Stimulated activated CD4-positive, alpha-beta T cell treated with anti-CD3 and anti-CD28 coated beads, TNF-alpha, amount 100 ng/mL, for 24 hours (primary cell): Measurements from ENCODE around the gene ACSL1.

Source experiments
- DNase-seq, 3 experiments: peaks; one replicate each; pipeline ENCODE4 v3.0.0-alpha.2; 2020; ENCODE audit warnings: low read depth in 3 of 3

The ACSL1 gene

GRCh38 chr4:184825896-184826690 is at the start of gene ACSL1:
ACSL1 (minus strand) TSS chr4:184825968; CDS start chr4:184803514, 22,454 bp downstream.
- peak; percentile 57 to 73 (median 59) for DNase-seq

DNA sequence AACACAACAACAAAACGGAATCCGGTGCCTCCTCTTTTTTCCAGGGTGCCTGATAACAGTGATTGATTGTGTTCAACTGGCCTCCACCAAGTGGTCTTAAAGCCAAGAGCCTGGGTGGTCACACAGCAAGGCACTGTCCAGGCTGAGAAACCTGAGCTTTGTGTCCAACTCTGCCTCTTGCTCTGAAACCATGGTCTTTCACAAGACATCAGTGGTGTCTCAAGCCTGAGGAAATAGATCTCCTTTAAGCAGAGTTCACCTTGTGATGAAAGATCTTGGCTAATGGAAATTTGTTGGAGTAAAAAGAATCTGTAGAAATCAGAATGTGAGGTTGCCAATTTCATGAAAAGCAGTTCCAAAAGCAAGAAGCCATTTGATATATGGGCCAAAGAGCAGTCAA is 47.3 kb upstream of the ACSL1 start:
- no peak for DNase-seq

GRCh38 chr4:184870718-184871117 is 45.0 kb upstream of the ACSL1 start:
- no peak for DNase-seq

DNA sequence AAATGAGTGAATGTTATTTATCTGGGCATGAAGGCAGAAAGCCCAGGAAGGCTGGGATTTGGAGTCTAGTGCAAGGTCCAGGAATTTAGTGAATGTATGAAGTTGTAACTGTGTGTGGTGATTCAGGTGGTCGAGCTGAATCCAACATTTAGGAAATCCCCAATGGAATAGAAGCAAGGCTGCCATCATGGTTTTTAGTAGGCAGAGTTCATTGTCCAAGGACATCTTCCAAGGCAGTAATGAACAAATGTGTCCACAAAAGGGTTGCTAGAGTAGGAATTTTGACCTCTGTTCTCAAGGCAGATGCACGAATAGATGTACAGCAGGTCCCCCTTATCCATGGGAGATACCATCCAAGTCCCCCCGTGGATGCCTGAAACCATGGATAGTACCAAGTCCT is 42.9 kb upstream of the ACSL1 start:
- DNase-seq, result no peak

GRCh38 chr4:184863916-184864315 is 38.1 kb upstream of the ACSL1 start:
- no peak for DNase-seq

DNA sequence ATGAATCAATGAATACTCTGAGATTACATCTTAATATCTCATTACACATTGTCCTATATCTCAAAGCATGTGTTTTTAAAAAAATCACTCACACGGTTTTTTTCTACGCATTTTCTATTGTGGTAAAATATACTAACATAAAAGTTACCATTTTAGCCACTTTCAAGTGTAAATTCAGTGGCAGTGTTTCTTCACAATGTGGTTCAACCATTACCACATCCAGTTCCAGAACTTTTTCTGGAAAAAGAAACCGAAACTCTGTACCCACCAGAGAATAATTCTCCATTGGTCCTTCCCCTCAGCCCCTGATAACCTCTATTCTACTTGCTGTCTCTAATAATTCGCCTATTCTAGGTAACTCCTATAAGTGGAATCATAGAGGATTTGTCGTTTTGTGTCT is 35.3 kb upstream of the ACSL1 start:
- no peak for DNase-seq

GRCh38 chr4:184860018-184860779 is 34.4 kb upstream of the ACSL1 start:
- no peak for DNase-seq

GRCh38 chr4:184857441-184858121 is 31.8 kb upstream of the ACSL1 start:
- no peak for DNase-seq

- no peak for DNase-seq
Observed at GRCh38 chr4:184856277-184856609, 30.5 kb upstream of the ACSL1 start.

DNA sequence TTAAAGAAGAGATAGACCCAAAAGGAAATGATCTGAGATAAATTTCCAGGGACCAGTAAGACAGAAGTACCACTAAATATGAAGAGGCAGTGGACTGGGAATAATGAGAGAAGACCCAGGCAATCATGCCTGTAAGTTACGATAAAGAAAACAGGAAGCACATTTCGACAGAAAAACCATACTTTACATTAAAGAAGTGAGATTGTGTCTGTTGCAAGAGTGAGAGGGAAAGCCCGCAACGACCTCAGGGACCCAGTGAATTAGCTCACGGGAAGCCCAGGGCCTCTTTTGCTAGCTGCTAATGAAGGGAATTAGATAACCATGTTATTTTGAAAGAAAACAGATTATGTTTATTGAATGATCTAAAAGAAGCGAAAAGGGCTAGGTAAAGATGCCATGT is 28.9 kb upstream of the ACSL1 start:
- no peak for DNase-seq

GRCh38 chr4:184853436-184853835 is 27.7 kb upstream of the ACSL1 start:
- DNase-seq, result no peak

DNA sequence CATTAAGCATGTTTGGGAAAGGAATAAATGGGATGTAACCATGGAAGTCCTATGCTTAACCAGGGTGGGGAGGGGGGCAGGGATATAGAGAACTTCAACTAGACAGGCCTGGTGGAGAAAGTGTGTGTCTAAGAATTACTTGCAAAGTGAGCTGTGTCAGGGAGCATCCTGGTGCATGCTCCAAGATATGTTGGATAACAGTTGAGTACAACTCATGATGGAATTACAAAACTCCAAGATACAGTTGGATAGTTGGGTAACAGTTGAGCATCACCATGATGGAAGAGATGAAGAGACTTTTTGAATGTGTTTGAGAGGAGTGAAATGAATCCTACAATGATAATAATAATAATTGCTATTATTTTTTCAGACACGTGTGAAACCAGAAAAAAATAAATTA is 26.1 kb upstream of the ACSL1 start:
- no peak for DNase-seq

- no peak for DNase-seq
Observed at GRCh38 chr4:184851200-184851541, 25.4 kb upstream of the ACSL1 start.

- DNase-seq, result no peak
Observed at GRCh38 chr4:184850431-184851199, 24.8 kb upstream of the ACSL1 start.

DNA sequence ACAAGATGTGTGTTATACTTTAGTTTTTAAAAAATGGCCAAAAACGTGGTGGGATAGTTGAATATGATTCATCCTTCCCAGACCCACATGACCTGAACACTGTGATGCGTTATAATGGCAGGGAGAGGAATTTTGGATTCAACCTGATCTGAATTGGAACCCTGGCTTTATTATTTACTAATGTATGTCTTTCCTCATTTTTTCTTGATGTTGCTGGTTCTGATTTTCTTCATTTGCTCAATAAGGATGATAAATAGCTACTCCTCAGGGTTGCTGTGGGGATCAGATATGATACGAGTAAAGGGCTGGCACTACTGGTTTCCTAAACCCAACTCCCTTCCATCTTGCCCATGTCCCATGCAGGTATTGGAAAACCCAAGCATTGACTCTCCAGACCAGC is 24.2 kb upstream of the ACSL1 start:
- DNase-seq, result no peak

- no peak for DNase-seq
Observed at GRCh38 chr4:184849185-184849584, 23.4 kb upstream of the ACSL1 start.

DNA sequence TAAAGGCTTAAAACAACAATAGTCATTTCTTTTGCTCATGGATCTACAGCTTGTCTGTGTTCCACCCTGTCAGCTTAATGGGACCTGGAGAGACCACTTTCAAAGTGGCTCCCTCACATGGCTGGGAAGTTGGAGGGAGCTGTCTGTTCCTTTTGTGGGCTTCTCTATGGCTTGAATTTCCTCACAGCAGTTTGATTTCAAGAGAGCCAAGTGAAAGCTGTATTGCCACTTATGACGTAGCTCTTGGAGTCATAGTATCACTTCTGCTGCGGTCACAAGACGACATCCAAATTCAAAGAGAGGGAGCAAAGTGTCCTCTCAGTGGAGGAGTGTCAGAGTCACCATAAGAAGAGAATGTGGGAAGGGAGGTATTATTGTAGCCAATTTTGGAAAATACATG is 22.7 kb upstream of the ACSL1 start:
- no peak for DNase-seq

- no peak for DNase-seq
Observed at GRCh38 chr4:184846531-184846930, 20.8 kb upstream of the ACSL1 start.

DNA sequence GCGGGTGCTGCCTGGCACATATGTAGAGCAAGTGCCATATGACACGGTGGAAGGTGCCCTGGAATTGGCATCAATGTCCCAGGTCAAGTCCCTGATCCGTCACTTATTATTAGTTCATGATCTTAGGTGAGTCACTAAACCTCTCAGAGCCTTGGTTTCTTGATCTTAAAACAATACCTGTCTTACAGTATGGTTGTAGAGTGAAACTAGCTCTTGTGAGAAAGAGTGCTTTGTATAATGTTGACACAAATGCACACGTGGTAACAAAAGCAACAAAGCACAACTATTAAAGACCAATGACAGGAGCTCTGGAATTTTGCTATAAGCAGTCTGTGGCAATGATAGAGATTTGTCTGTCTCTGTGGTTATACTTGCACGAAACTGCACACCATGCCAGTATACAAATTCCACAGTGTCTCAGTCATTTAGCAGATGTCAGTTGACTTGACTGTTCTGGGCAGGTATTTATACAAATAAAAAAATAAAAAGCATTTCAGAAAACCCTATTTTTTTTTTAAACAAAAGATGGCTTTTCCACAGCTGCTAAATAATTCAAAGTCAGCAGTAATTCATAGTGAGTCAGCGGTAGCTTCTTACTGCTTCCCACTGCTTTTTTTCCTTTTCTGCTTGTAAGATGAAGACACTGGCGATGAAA is 19.7 kb upstream of the ACSL1 start:
- no peak for DNase-seq

- no peak for DNase-seq
Observed at GRCh38 chr4:184844742-184845141, 19.0 kb upstream of the ACSL1 start.

DNA sequence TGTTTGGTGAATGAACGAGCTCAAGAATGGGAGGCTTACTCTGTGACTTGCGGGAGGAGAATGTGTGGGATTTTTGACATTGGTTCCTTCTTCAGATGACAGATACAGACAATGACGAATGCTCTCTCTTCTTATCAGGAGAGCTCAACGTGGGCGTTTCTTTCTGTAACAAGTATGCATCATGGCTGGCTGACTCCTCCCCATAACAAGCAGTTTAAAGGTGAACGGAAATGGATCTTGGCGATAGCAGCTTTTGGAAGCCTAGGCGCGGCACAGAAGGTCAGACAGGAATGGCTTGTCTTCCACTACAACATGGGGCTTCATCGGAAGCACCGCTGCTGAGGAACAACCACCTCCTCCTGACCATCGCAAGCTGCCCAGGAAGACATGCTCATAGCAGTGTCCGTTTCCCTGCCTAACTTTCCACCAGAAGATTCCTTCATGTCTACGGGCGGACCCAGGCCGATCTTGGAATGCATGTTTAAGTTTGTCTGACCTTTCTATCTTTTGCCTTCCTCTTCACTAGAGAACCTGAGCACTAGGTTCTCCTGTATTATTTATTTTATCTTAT is 18.3 kb upstream of the ACSL1 start:
- no peak for DNase-seq
